Kidney epithelial cell (primary cell): ENCODE results near the gene SMAD2. TPM values are rescaled to one million over a fixed set of nuclear protein-coding genes. Genes with fewer than 3 reads are reported as not detected.
"Not testable (repeated sequence)": the region's sequence is repeated elsewhere in the genome, so short reads cannot be mapped to it uniquely, and the experiment has no call there.

Source experiments
- DNase-seq: peaks from one replicate; pipeline ENCODE4 v3.0.0-alpha.2; 2010; ENCODE audit warnings: low read depth
- H3K27me3 ChIP-seq: 2 replicates; pipeline ENCODE4 v1.6.0; 2011; ENCODE audit warnings: low read length; ENCODE audit not compliant: control insufficient read depth, insufficient read depth
- H3K36me3 ChIP-seq: 2 replicates; pipeline ENCODE4 v1.5.1; 2011; ENCODE audit warnings: low read length; ENCODE audit not compliant: control insufficient read depth, insufficient read depth
- H3K4me3 ChIP-seq: 2 replicates; pipeline ENCODE4 v1.5.1; 2011; ENCODE audit warnings: low read depth, mild to moderate bottlenecking, control low read depth, low read length
- CTCF ChIP-seq: IDR thresholded peaks from 2 replicates; pipeline ENCODE4 v1.5.1; 2011; ENCODE audit warnings: mild to moderate bottlenecking, moderate library complexity, low read length, control low read depth, inconsistent platforms; ENCODE audit not compliant: insufficient read depth, poor library complexity, severe bottlenecking
- total RNA-seq: library from RNA; depleted of rRNA; stranded (reverse); fragments of >200 nt; gene quantifications from 2 replicates; pipeline ENCODE4 v1.2.3, GENCODE V29; 2015

The SMAD2 gene
- total RNA-seq, 1 donor from 2014 or later, result 122 TPM

- no peak for TF ChIP-seq CTCF
- DNase-seq, result no peak
- no peaks in the 10 kb centered on the region for H3K36me3 ChIP-seq
- H3K4me3 ChIP-seq, result no peak overlapping the region
- no peaks in the 10 kb centered on the region for H3K27me3 ChIP-seq
These were observed 33.6 kb upstream of the SMAD2 start for GRCh38 chr18:47964053-47964452.

GRCh38 chr18:47961003-47961402 lies 30.5 kb upstream of the SMAD2 start:
- H3K27me3 ChIP-seq, DNase-seq, H3K4me3 ChIP-seq, H3K36me3 ChIP-seq: not testable (repeated sequence)

- DNase-seq, result peak; percentile 79
- no peak for TF ChIP-seq CTCF
- Histone ChIP-seq H3K4me3 (no peak overlapping the region), H3K27me3 (no peaks in the 10 kb centered on the region), H3K36me3 (no peaks in the 10 kb centered on the region)
These were observed 23.0 kb upstream of the SMAD2 start for GRCh38 chr18:47953471-47953931.

GRCh38 chr18:47950511-47950910 lies 20.1 kb upstream of the SMAD2 start:
- no peak for DNase-seq
- no peaks in the 10 kb centered on the region for H3K27me3 ChIP-seq
- TF ChIP-seq CTCF, result no peak
- no peaks in the 10 kb centered on the region for H3K36me3 ChIP-seq
- H3K4me3 ChIP-seq, result no peak overlapping the region

- Histone ChIP-seq H3K27me3 (no peaks in the 10 kb centered on the region), H3K4me3 (no peak overlapping the region), H3K36me3 (no peaks in the 10 kb centered on the region)
- TF ChIP-seq CTCF, result no peak
- no peak for DNase-seq
These were observed 18.7 kb upstream of the SMAD2 start for GRCh38 chr18:47949202-47949601.

GRCh38 chr18:47946889-47947288 lies 16.4 kb upstream of the SMAD2 start:
- no peak for TF ChIP-seq CTCF
- no peak overlapping the region for H3K4me3 ChIP-seq
- DNase-seq, result no peak
- H3K36me3 ChIP-seq, result no peaks in the 10 kb centered on the region
- no peaks in the 10 kb centered on the region for H3K27me3 ChIP-seq
